Panc1 (cell line): ENCODE measurements around the gene AATF. TPM values are rescaled to one million over a fixed set of nuclear protein-coding genes. Genes with fewer than 3 reads are reported as not detected.

Source experiments
- ATAC-seq: fragments of 200-7000 bp; cut with Tn5 transposase; 2 replicates; pipeline ENCODE4 v1.9.1; 2020; ENCODE audit warnings: mild to moderate bottlenecking, moderate library complexity
- BruUV-seq: library from RNA; stranded (reverse); fragments of 400-500 nt; replicated peaks from 2 replicates; lab custom pipeline; 2021; lab: Mats Ljungman, UMichigan
- CTCF ChIA-PET: fragments of 300-600 bp; sonication (Branson Sonifier 250); formaldehyde crosslinking; loops from one replicate; lab custom pipeline; 2022; ENCODE audit warnings: antibody characterized with exemption; lab: Charles Lee
- POLR2A ChIA-PET: fragments of 300-600 bp; sonication (Branson Sonifier 250); formaldehyde crosslinking; loops from one replicate; lab custom pipeline; 2022; ENCODE audit warnings: antibody characterized with exemption; lab: Charles Lee
- DNase-seq: peaks from one replicate; pipeline ENCODE4 v3.0.0-alpha.2; 2010; ENCODE audit warnings: low read depth, low spot score
- H3K27ac ChIP-seq: 2 replicates; pipeline ENCODE4 v1.5.1; 2011; ENCODE audit warnings: mild to moderate bottlenecking, low read length, inconsistent platforms
- H3K27me3 ChIP-seq: fragments of 200-500 bp; sonication (Bioruptor generic); 2 replicates; pipeline ENCODE4 v1.6.0; 2014; ENCODE audit warnings: low read length, inconsistent platforms; ENCODE audit not compliant: control insufficient read depth, insufficient read depth
- H3K36me3 ChIP-seq: fragments of 200-500 bp; sonication (Bioruptor generic); 2 replicates; pipeline ENCODE4 v1.5.1; 2014; ENCODE audit warnings: inconsistent platforms, mild to moderate bottlenecking, low read length, moderate library complexity; ENCODE audit not compliant: control insufficient read depth, insufficient read depth
- H3K4me1 ChIP-seq: 2 replicates; pipeline ENCODE4 v1.5.1; 2011; ENCODE audit warnings: inconsistent platforms, mild to moderate bottlenecking, low read length, moderate library complexity; ENCODE audit not compliant: control insufficient read depth, insufficient read depth
- H3K4me3 ChIP-seq, 2 experiments: 2 replicates each; pipeline ENCODE4 v1.5.1; 2011 to 2012; ENCODE audit warnings: low read depth in 2 of 2, low read length in 2 of 2, mild to moderate bottlenecking in 2 of 2, inconsistent platforms in 1 of 2, moderate library complexity in 1 of 2
- H3K9me3 ChIP-seq: fragments of 200-500 bp; sonication (Bioruptor generic); 2 replicates; pipeline ENCODE4 v1.5.1; 2014; ENCODE audit warnings: low read depth, mild to moderate bottlenecking, inconsistent platforms, low read length, moderate library complexity; ENCODE audit not compliant: control insufficient read depth, insufficient read depth
- POLR2AphosphoS5 ChIP-seq: IDR thresholded peaks from 2 replicates; pipeline ENCODE4 v1.6.1; 2012; ENCODE audit warnings: mild to moderate bottlenecking, low read depth, low read length, moderate library complexity
- SIN3A ChIP-seq: IDR thresholded peaks from 2 replicates; pipeline ENCODE4 v1.6.1; 2012; ENCODE audit warnings: low read depth, mild to moderate bottlenecking, low read length, moderate library complexity, borderline replicate concordance; ENCODE audit not compliant: insufficient read depth
- TCF7L2 ChIP-seq: IDR thresholded peaks from 2 replicates; pipeline ENCODE4 v1.6.1; 2011; ENCODE audit warnings: mild to moderate bottlenecking, low read depth, low read length, inconsistent platforms
- in situ Hi-C: cut with HindIII; loops from 2 replicates; pipeline ENCODE4 v1.10.0; 2016; ENCODE audit warnings: low sequenced_read_pairs, low pct_unique_long_range_greater_than_20kb
- intact Hi-C: fragments of 100-400 bp; cut with micrococcal nuclease; formaldehyde crosslinking; loops from one replicate; pipeline ENCODE4 v1.10.0; 2022; ENCODE audit not compliant: unreplicated experiment
- total RNA-seq: library from RNA; stranded (reverse); gene quantifications from one replicate; pipeline ENCODE4 v1.2.1, GENCODE V29; 2021; ENCODE audit not compliant: unreplicated experiment
- TF ChIP-seq, protein P1 (sequence below): fragments of 450-650 bp; IDR thresholded peaks from 2 replicates; pipeline ENCODE4 v1.5.1; 2017; ENCODE audit warnings: mild to moderate bottlenecking
- TF ChIP-seq, protein P2 (sequence below), 2 experiments: IDR thresholded peaks; 2 replicates each; pipeline ENCODE4 v1.6.1; 2011 to 2012; ENCODE audit warnings: low read depth in 2 of 2, control low read depth in 1 of 2, low read length in 1 of 2, mild to moderate bottlenecking in 1 of 2, moderate library complexity in 1 of 2; ENCODE audit not compliant: insufficient read depth in 1 of 2

The AATF gene
- total RNA-seq, 1 experiment from 2014 or later: 58.1 TPM

DNA sequence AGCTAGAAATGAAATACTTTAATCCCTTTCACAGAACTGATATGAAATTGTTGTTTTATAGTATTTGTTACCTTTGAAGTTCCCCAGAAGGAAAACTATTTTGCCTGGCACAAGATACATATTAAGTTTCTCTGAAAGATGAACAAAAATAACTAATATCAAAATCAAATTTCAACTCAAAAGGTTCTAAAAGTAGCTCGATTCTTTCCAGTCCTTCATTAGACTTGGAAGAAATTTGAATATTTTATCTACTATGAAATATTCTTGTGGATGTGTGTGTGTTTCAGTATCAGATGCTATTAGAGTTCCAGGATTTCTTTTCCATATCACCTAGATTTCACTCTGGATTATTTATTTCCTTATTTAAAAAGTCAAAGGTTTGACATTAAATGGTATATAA lies 3.6 kb upstream of the AATF start:
- ATAC-seq: no peak
- no TSS peak for BruUV-seq
- intact Hi-C loops (no loop called here), in situ Hi-C loops (no loop called here)
- ChIA-PET CTCF (no interaction called here), POLR2A (no interaction called here)
- Histone ChIP-seq H3K27me3 (no peaks in the 10 kb centered on the region), H3K9me3 (no peaks in the 10 kb centered on the region), H3K4me3 (no peak overlapping the region), H3K36me3 (no peaks in the 10 kb centered on the region; the same call in 1 of the 2 replicates), H3K27ac (no peak overlapping the region), H3K4me1 (peaks cover 6% of the 10 kb centered on the region)
- TF ChIP-seq TCF7L2 (no peak), SIN3A (no peak)
- TF ChIP-seq, protein P1, sequence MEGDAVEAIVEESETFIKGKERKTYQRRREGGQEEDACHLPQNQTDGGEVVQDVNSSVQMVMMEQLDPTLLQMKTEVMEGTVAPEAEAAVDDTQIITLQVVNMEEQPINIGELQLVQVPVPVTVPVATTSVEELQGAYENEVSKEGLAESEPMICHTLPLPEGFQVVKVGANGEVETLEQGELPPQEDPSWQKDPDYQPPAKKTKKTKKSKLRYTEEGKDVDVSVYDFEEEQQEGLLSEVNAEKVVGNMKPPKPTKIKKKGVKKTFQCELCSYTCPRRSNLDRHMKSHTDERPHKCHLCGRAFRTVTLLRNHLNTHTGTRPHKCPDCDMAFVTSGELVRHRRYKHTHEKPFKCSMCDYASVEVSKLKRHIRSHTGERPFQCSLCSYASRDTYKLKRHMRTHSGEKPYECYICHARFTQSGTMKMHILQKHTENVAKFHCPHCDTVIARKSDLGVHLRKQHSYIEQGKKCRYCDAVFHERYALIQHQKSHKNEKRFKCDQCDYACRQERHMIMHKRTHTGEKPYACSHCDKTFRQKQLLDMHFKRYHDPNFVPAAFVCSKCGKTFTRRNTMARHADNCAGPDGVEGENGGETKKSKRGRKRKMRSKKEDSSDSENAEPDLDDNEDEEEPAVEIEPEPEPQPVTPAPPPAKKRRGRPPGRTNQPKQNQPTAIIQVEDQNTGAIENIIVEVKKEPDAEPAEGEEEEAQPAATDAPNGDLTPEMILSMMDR: no peak
- DNase-seq: no peak

DNA sequence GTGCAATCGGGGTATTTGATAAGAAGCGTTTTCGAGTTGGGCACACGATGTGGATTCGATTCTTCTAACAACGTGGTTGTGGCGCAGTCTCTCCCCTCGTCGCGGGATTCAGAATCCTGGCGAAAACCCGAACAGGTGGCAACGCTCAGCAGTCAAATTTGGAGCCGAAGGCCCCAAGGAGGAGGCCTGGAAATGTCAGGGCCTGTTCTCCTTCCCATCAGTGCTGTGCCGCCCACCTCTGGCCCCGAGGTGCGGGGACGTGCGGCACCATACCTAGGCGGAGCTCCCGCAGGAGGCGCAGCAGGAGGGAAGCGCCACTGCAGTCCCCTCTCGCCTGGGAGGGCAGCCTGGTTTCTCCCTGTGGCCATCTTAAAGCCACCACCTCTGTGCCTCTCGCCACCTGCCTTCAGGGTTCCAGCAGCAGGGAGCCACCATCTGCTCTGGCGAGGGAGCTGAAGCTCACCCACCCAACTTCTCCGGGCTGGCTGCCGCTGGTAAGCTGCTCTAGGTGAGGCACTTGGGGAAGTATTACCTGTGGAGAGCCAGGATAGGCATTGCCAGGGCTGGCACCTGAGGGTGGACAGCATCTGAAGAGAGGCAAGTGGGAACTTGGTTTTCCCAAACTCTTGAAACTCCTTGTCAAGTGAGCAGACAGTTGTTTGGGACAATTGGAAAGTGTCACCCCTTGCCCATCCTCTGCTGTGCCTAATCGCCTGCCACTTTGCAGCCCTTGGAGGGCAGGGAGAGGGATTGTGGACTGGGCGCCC lies 2.6 kb upstream of the AATF start:
- intact Hi-C loops (no loop called here), in situ Hi-C loops (no loop called here)

More for the DNA sequence above, 2.6 kb upstream of the AATF start:
- POLR2A ChIA-PET: no interaction called here
- Histone ChIP-seq H3K27me3 (no peaks in the 10 kb centered on the region), H3K9me3 (no peaks in the 10 kb centered on the region), H3K36me3 (peaks cover 3% of the 10 kb centered on the region; the same call in 1 of the 2 replicates), H3K4me3 (no peak overlapping the region), H3K27ac (no peak overlapping the region), H3K4me1 (peaks cover 6% of the 10 kb centered on the region)
- TF ChIP-seq POLR2AphosphoS5: no peak
- TF ChIP-seq, protein P2, sequence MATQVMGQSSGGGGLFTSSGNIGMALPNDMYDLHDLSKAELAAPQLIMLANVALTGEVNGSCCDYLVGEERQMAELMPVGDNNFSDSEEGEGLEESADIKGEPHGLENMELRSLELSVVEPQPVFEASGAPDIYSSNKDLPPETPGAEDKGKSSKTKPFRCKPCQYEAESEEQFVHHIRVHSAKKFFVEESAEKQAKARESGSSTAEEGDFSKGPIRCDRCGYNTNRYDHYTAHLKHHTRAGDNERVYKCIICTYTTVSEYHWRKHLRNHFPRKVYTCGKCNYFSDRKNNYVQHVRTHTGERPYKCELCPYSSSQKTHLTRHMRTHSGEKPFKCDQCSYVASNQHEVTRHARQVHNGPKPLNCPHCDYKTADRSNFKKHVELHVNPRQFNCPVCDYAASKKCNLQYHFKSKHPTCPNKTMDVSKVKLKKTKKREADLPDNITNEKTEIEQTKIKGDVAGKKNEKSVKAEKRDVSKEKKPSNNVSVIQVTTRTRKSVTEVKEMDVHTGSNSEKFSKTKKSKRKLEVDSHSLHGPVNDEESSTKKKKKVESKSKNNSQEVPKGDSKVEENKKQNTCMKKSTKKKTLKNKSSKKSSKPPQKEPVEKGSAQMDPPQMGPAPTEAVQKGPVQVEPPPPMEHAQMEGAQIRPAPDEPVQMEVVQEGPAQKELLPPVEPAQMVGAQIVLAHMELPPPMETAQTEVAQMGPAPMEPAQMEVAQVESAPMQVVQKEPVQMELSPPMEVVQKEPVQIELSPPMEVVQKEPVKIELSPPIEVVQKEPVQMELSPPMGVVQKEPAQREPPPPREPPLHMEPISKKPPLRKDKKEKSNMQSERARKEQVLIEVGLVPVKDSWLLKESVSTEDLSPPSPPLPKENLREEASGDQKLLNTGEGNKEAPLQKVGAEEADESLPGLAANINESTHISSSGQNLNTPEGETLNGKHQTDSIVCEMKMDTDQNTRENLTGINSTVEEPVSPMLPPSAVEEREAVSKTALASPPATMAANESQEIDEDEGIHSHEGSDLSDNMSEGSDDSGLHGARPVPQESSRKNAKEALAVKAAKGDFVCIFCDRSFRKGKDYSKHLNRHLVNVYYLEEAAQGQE (IDR thresholded peaks at IDR 0.05; ENCODE audit: insufficient read depth in 1 of 2, low read depth in 2 of 2, low read length in 1 of 2): no peak
- TF ChIP-seq TCF7L2: no peak
- no peak for TF ChIP-seq SIN3A
- TF ChIP-seq, protein P1: no peak
- ATAC-seq (no peak), DNase-seq (no peak)
- CTCF ChIA-PET: no interaction called here
- no TSS peak for BruUV-seq
